Left renal cortex interstitium (tissue), 4 donors: ENCODE results near the gene MYO15B. TPM values are rescaled to one million over a fixed set of nuclear protein-coding genes. Genes with fewer than 3 reads are reported as not detected.
A peak's percentile ranks its signal among the peaks of the same experiment; 100 is the strongest.

ENCODE experiments used
- DNase-seq, 4 donors: peaks; one replicate each; pipeline ENCODE4 v3.0.0-alpha.2; 2013; ENCODE audit warnings: low read depth in 4 of 4, low spot score in 2 of 4, missing footprints in 1 of 4
- polyA plus RNA-seq, 4 donors: library from polyadenylated mRNA; unstranded; fragments of 120-200 nt; gene quantifications; one replicate each; pipeline ENCODE4 v1.2.1, GENCODE V29; 2013; ENCODE audit not compliant: insufficient read length in 4 of 4

Gene MYO15B
- polyA plus RNA-seq, result 100 to 1,000 TPM in 3 of 4 donors, 10 to 100 TPM in 1; 91.3 to 262 (median 168) TPM

DNA sequence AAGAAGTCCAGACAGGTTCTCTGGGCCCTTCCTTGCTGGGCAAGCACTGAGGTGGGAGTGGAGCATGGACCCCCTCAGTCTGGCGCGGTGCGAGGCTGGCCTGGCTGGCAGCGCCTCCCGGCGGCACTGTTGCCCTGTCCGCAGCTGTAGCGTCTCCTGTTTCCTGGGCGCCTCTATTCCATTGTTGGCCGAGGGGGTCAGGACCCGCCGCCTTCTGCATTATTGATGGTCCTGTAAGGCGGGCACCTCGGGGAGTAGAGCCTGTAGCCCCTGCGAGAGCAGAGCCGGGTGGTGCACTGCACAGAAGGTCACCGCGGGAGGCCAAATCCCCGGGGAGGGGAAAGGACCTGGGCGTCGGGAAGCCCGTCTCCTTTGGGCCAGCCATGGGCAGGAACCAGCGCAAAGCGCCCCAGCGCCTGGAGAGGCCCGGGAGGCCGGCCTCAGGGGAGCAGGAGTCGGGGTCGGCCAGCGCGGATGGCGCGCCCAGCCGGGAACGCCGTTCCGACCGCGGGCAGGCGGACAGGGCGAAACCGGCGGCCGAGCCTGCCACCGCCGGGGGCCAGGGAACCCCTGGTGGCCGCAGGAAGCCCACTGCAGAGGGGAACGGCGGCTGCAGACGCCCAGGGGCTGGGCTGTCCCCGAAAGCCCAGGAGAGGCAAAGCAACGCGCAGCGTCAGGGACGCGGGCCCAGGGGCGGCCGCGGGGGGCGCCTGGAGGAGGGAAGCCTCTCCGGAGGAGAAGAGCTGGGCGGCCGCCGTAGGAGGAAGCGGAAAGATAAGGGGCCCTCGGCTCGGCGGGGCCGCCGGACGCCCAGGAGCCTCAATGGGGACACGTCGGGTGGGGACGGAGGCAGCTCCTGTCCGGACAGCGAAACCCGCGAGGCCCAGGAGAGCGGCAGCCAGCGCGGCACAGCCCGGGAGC is at the start of gene MYO15B:
Gene MYO15B, plus strand, starts transcription at position 126 of the 921 bp plus-strand sequence. Its CDS starts 258 bp downstream, at position 384.
- DNase-seq, result peak; percentile 19 to 56 (median 42)

GRCh38 chr17:75539967-75540729 is 47.5 kb upstream of the MYO15B start:
- DNase-seq, result no peak

DNA sequence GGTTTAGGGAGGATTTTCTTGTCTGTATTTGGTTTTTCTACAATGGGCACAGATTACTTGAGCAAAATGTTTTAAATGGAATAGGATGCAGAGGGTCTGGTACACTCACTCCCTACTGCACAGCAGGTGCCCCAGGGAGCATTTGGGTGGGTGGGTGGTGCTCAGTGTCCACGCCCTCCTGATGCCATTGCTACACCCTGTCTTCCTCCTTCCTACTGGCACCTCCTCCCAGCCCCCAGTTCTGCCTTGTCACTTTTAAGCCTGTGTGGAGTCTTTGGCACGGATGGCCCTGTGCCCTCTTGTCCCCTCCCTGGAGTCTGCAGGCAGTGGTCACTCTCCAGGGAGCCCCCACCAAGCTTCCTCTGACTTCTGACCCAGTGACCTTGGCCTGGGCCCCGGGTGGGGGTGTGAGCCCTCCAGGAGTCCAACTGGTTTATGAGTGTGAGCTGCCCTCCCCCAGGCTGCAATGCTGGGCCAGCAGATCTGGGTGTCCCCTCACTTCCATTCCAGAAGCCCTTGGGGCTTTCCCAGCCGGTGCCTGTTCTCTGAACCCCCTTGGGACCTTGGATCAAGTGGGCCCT is 46.6 kb upstream of the MYO15B start:
- DNase-seq, result no peak

DNA sequence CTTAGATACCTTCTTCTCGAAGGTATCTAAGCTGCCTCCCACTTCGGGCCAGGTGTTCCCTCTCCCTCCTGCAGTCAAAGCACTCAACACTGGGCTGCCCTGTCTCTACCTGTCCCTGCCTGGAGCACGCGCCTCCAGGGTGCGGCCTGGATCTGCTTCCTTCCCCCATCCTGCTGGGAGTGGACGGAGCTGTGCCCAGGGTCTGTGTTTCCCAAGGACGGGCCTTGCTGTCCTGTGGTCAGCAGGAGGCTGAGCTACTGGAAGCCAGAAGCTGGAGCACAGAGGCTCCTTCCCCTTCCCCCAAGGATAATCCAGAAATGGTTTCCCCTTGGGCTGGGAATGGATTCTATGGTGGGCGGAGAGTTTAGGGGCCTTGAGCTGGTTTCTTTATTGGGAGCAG is 45.4 kb upstream of the MYO15B start:
- DNase-seq, result no peak

- no peak for DNase-seq
Observed at GRCh38 chr17:75542728-75543336, 44.8 kb upstream of the MYO15B start.

DNA sequence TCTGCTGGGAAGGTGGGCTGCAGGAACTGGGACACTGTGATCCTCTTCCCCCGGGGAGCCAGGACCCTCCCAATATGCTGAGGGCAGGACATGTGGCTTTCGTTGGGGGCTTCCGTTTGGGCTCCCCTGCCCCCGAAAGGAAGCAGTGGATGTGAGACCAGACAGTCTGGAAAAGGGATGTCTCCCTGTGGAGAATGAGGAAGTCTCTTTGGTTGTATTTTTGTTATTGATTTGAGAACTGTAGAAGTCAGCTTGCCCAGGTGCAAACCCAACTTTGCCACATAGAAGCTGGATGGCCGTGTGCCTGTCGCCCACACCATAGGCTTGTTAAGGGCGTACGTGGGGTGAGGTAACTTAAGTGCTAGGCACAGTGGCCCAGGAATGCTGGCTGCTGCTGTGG is 43.4 kb upstream of the MYO15B start:
- DNase-seq, result no peak

- no peak for DNase-seq
Observed at GRCh38 chr17:75546181-75546580, 41.4 kb upstream of the MYO15B start.

GRCh38 chr17:75547091-75547490 is 40.5 kb upstream of the MYO15B start:
- no peak for DNase-seq

GRCh38 chr17:75548813-75549212 is 38.8 kb upstream of the MYO15B start:
- no peak for DNase-seq

DNA sequence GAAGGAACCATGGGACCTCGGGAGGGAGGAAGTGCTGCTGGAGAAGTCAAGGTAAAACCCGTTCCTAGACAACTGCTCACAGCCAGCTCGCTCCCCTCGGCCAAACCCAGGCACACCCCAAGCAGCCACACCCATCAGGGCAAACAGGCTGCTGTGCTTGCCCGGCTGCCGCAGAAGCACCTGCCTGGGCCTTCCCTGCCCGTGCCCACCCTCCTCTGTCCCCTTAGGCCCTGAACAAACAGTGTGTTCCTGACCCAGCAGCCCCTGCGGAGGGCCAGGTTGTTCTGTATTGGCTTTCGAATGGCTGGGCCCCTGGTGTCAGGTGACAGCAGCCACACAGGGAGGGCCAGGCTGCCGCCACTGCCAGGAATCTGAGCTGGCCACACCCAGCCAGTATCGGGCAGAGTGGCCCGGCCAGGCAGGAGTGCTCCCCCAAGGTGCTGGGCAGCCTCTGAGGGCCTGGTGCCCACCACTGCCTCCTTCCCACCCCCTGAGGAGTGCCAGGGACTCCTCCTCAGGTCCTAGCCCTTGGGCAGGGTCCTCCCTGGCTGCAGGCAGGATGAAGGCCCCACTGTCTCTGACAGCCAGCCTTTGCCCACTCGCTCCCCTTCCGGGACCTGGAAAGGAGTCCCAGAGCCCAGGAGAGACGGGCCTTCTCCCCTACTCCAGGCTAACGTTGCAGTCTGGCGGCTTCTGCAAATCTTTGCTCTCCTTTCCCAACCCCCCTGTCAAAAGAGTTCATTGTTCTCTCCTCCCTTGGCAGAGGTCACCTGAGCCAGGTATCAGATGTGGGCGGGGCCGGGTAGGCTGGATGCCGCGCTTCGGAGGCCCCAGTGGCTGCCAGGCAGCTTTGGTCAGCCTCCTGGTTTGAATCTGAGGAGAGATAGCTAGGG is 38.1 kb upstream of the MYO15B start:
- peak in 2 of 4 donors; percentile 39 to 59 for DNase-seq

DNA sequence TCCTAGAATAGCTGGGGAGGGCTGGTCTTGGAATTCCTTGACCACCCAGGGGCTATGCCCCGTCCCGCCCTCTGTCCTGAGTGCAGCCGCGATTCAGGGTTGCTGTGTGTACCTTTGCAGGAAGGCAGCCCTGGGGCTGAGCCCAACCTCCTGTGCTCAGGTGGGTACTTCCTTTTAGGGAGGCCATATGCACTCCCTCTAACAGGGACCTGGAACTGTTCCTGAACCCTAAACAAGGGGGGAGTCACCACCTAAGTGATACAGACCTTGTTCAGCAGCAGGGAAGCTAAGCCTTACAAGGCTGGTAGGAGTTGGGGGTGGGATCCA is 37.5 kb upstream of the MYO15B start:
- DNase-seq, result no peak

DNA sequence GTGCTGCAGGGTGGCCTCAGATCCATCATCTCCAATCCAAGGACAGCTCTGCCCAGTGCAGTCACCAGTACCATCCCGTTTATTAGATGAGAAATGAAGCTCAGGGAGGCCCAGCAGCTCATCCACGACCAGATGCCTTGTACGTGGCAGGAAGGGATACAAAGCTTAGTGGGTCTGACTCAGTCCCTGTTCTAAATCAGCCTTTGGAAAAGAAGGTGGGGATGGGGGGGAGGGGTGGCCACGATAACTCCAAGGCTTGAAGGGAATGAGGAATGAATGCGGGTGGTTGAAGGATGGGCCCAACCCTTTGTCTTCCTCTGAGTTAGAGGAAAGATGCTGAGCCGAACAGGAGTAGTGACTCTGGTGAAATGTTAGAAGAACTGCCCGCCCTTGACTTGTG is 36.3 kb upstream of the MYO15B start:
- no peak for DNase-seq

GRCh38 chr17:75552425-75553294 is 34.9 kb upstream of the MYO15B start:
- no peak for DNase-seq

DNA sequence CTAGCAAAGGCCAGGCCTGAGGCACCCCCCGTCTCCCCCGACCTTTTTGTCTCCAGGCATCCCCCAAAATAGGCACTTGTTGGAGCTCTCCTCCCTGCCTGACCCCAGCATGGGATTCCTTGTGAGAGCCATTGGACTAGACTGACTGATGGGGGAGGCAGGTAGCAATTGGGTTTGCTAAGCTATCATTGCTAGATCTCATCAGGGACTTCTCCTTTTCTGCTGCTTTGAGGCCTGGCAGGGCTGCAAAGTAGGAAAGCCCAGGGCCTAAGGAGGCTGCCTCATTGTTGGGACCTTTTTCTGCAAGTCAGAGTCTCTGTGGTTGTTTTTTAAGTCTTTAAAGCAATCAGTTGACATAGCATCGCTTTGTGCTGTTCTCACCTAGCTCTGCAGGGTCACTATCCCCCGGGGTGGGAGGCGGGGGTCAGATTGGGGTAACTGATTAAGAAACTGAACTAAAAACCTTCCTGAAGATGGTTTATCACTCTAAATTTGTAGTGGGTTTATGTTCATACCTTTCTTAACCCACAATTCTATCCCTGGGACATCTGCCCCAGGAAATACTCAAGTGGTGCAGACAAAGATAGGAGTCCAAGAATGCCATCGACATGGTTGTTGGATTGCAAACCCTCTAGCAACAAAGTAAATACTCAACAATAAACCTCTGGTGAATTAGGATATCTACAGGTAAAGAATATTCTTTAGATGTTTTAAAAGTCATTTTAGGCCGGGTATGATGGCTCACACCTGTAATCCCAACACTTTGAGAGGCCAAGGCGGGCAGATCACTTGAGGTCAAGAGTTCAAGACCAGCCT is 34.1 kb upstream of the MYO15B start:
- no peak for DNase-seq

GRCh38 chr17:75555679-75556153 is 31.9 kb upstream of the MYO15B start:
- DNase-seq, result no peak

GRCh38 chr17:75557075-75557851 is 30.3 kb upstream of the MYO15B start:
- peak in 3 of 4 donors; percentile 53 to 80 (median 67) for DNase-seq
